Measurements from ENCODE around the gene STAC3.

DNA sequence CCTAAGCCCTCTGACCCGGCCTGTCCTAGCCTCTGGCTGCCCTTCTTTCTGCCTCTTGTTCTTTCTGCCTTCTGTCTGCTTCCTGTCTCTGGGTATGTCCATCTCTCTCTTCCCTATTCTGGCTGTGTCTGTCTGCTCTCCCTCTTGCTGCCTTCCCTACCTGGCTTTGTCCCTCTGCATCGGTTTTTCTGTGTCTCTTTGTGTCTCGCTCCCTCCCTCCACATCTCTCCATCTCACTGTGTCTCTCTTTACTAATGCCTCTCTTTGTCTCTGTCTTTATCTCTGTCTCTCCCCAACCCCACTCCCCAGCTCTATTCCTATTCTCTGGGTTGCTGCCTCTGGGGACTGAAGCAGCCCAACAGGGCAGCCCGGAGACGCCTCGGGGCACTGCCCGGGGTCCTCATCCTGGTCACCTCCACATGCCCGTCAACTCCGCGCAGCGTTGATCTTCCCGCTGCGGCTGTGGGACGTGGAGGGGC, 11.4 kb downstream of the STAC3 start:
- TF ChIP-seq, protein P1, sequence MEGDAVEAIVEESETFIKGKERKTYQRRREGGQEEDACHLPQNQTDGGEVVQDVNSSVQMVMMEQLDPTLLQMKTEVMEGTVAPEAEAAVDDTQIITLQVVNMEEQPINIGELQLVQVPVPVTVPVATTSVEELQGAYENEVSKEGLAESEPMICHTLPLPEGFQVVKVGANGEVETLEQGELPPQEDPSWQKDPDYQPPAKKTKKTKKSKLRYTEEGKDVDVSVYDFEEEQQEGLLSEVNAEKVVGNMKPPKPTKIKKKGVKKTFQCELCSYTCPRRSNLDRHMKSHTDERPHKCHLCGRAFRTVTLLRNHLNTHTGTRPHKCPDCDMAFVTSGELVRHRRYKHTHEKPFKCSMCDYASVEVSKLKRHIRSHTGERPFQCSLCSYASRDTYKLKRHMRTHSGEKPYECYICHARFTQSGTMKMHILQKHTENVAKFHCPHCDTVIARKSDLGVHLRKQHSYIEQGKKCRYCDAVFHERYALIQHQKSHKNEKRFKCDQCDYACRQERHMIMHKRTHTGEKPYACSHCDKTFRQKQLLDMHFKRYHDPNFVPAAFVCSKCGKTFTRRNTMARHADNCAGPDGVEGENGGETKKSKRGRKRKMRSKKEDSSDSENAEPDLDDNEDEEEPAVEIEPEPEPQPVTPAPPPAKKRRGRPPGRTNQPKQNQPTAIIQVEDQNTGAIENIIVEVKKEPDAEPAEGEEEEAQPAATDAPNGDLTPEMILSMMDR (IDR thresholded peaks at IDR 0.05), result no peak
- no peak for TF ChIP-seq POLR2A (IDR thresholded peaks at IDR 0.05)

All from adrenal gland (tissue), 5 donors.